Stomach (tissue), 9 donors: ENCODE data around the gene MXD4. TPM values are rescaled to one million over a fixed set of nuclear protein-coding genes. Genes with fewer than 3 reads are reported as not detected.
"Not testable (repeated sequence)": the region's sequence is repeated elsewhere in the genome, so short reads cannot be mapped to it uniquely, and the experiment has no call there.

Source experiments
- DNase-seq, 2 donors: peaks; one replicate each; pipeline versions ENCODE4 v3.0.0 to v3.0.0-alpha.2; 2013 to 2019
- H3K27ac ChIP-seq, 5 donors: fragments of 200-600 bp in 4 of 5; sonication (generic) in 4 of 5; one replicate each; pipeline ENCODE4 v1.5.1; 2013 to 2019; ENCODE audit warnings: mild to moderate bottlenecking in 1 of 5, moderate library complexity in 1 of 5
- H3K27me3 ChIP-seq, 3 donors: fragments of 200-600 bp; sonication (generic); one replicate each; pipeline ENCODE4 v1.5.1; 2017 to 2019; ENCODE audit warnings: mixed run types in 1 of 3
- H3K36me3 ChIP-seq, 4 donors: fragments of 200-600 bp; sonication (generic); 1 replicate in 3 of 4; 2 replicates in 1 of 4; pipeline ENCODE4 v1.5.1; 2016 to 2019
- H3K4me1 ChIP-seq, 4 donors: fragments of 200-600 bp; sonication (generic); one replicate each; pipeline ENCODE4 v1.5.1; 2016 to 2019
- H3K4me3 ChIP-seq, 4 donors: fragments of 200-600 bp; sonication (generic) in 3 of 4; one replicate each; pipeline ENCODE4 v1.5.1; 2016 to 2019; ENCODE audit warnings: mild to moderate bottlenecking in 1 of 4
- H3K9me3 ChIP-seq, 4 donors: fragments of 200-600 bp; sonication (generic); one replicate each; pipeline ENCODE4 v1.5.1; 2016 to 2019
- CTCF ChIP-seq, 7 experiments: fragments of 450-650 bp in 4 of 7; fragments of 200-600 bp in 3 of 7; sonication (generic) in 3 of 7; IDR thresholded peaks; one replicate each; pipeline ENCODE4 v1.5.1; 2016 to 2019; ENCODE audit warnings: antibody characterized with exemption in 7 of 7, control low read depth in 2 of 7, mild to moderate bottlenecking in 1 of 7
- WGBS, 5 donors: extraction: QIAGEN DNeasy Blood & Tissue Kit in 3 of 5; methylation state at CpG; one replicate each; pipeline versions ENCODE4 v1.1.5 to v1.1.7; 2013 to 2018; 5-methylcytosine and 5-hydroxymethylcytosine counted together
- intact Hi-C: fragments of 100-400 bp; cut with DNase I; formaldehyde crosslinking; loops from one replicate; pipeline ENCODE4 v1.15.1; 2023; ENCODE audit warnings: low total_unique reads
- polyA plus RNA-seq, 3 donors: library from polyadenylated mRNA; stranded (reverse); fragments of 200-250 nt; gene quantifications; one replicate each; pipeline ENCODE4 v1.2.3, GENCODE V29; 2013
- small RNA-seq, 4 donors: library from RNA; depleted of rRNA; stranded (forward); fragments of <200 nt; gene quantifications; one replicate each; pipeline ENCODE3, GENCODE V24; 2016
- total RNA-seq, 5 donors: library from RNA; depleted of rRNA; stranded (reverse); fragments of >200 nt; gene quantifications; one replicate each; pipeline versions ENCODE4 v1.1.0 to v1.2.3, GENCODE V29; 2014 to 2016
- donor health status: healthy with polysubstance abuse.
- donor health status: Bipolar disorder and iron deficiency.
- donor health status: healthy.

Gene MXD4
- total and polyA plus RNA-seq, 8 donors: 19.1 to 114 (median 46.8) TPM

- Histone ChIP-seq H3K27me3 (no peaks in the 10 kb centered on the region), H3K36me3 (peaks cover 0 to 4% (median 0%) of the 10 kb centered on the region in 4 donors), H3K27ac (no peak overlapping the region), H3K9me3 (no peaks in the 10 kb centered on the region), H3K4me1 (no peaks in the 10 kb centered on the region), H3K4me3 (no peak overlapping the region)
- WGBS, 5 donors: 53 to 64% (median 61%) methylated on average over 1 of the region's 1 CpG
- DNase-seq: no peak
- TF ChIP-seq CTCF (IDR thresholded peaks at IDR 0.05): no peak
- intact Hi-C loops: no loop called here
Observed at GRCh38 chr4:2212831-2213230, 49.1 kb downstream of the MXD4 start.

GRCh38 chr4:2202789-2203188 lies 59.1 kb downstream of the MXD4 start:
- not testable (repeated sequence) for H3K27ac ChIP-seq

More at GRCh38 chr4:2202789-2203188, 59.1 kb downstream of the MXD4 start:
- H3K36me3 ChIP-seq, H3K4me3 ChIP-seq, intact Hi-C loops, H3K4me1 ChIP-seq, H3K27me3 ChIP-seq, DNase-seq, H3K9me3 ChIP-seq: not testable (repeated sequence)
- 38 to 73% (median 48%) methylated on average over 1 of the region's 1 CpG for WGBS, 5 donors

Small RNA genes within 50 kb of the gene (small RNA-seq; reads per million reads assigned to genes)
- 0 reads per million in 4 donors for gene COX6B1P5

Other genes with a start within 250 kb of the MXD4 start
- gene NAT8L, start 202.8 kb downstream of the MXD4 start, total RNA-seq: under 1 TPM in 1 of 5 donors, not detected in 4; 0.73 TPM
- gene NAT8L, start 202.8 kb downstream of the MXD4 start, polyA plus RNA-seq: under 1 TPM; 0.31 to 0.55 (median 0.46) TPM
- 10 to 100 TPM in 4 of 5 donors, 1 to 10 TPM in 1; 7.6 to 37.4 (median 17.5) TPM for gene HAUS3, start 20.0 kb downstream of the MXD4 start, total RNA-seq
- 1 to 10 TPM; 5.5 to 7.4 (median 6.8) TPM for gene HAUS3, start 20.0 kb downstream of the MXD4 start, polyA plus RNA-seq
- gene POLN, start 20.0 kb downstream of the MXD4 start, total RNA-seq: 1 to 10 TPM in 2 of 5 donors, under 1 TPM in 1, not detected in 2; 0.29 to 5.1 (median 1.4) TPM
- 1 to 10 TPM in 2 of 3 donors, under 1 TPM in 1; 0.90 to 1.7 (median 1.3) TPM for gene POLN, start 20.0 kb downstream of the MXD4 start, polyA plus RNA-seq
- 10 to 100 TPM in 3 of 5 donors, 1 to 10 TPM in 2; 5.1 to 88.8 (median 16.9) TPM for gene ZFYVE28, start 156.5 kb upstream of the MXD4 start, total RNA-seq
- gene ZFYVE28, start 156.5 kb upstream of the MXD4 start, polyA plus RNA-seq: 1 to 10 TPM; 4.9 to 6.5 (median 5.3) TPM
- gene CFAP99, start 156.8 kb upstream of the MXD4 start, total RNA-seq: 1 to 10 TPM in 1 of 5 donors, under 1 TPM in 2, not detected in 2; 0.45 to 1.4 (median 0.92) TPM
- gene CFAP99, start 156.8 kb upstream of the MXD4 start, polyA plus RNA-seq: under 1 TPM in 2 of 3 donors, not detected in 1; 0.05 to 0.62 TPM
- gene RNF4, start 207.0 kb upstream of the MXD4 start, total RNA-seq: 10 to 100 TPM in 4 of 5 donors, 1 to 10 TPM in 1; 5.3 to 75.2 (median 42.9) TPM
- 10 to 100 TPM; 15.3 to 29.3 (median 28.8) TPM for gene RNF4, start 207.0 kb upstream of the MXD4 start, polyA plus RNA-seq